Measurements from ENCODE around the gene RALGPS1. TPM values are rescaled to one million over a fixed set of nuclear protein-coding genes. Genes with fewer than 3 reads are reported as not detected.

Gene RALGPS1
- total RNA-seq, 4 donors from 2014 or later: 27.3 to 42.1 (median 39.1) TPM

DNA sequence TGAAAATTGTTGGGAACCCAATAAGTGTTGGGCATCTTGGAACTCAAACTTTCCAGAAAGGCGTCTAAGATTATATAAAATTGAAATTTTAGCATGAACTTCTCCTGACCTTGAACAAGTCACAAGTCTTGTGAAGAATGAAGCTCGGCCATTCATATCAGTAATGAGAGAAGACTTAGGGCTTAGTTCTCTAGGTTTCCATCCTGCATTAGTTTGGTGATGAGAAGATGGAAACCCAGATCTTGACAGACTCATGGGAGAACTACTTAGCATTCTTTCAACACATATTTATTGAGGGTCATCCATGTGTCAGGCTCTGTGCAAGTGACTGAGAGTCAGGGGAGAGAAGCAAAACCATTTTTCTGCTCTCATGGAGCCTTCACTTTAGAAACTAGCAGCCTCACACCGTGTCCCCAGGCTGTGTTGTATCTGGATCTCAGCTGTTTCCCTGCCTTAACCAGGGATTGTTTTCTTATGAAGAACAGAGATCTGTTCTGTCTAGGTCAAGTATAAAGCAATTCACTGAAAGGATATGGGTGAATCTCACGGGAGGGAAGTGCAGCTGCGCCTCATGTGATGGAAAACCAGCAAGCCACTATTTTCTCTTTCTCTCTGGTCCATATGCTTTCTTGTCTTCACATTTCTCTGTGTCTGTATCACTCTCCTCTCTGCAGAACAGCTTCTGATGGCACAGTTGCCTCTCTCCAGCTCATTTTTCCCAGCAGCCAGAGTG, 353.4 kb downstream of the RALGPS1 start:
- Histone ChIP-seq H3K27me3 (no peaks in the 10 kb centered on the region), H3K4me3 (replicated peaks in 1 of 3) (no peak overlapping the region), H3K4me1 (peaks cover 15 to 21% of the 10 kb centered on the region in 2 donors), H3K9me3 (no peaks in the 10 kb centered on the region), H3K36me3 (no peaks in the 10 kb centered on the region), H3K27ac (no peak overlapping the region)
- intact Hi-C loops (cut with DNase I): no loop called here
- WGBS, 2 donors: 77 to 79% methylated on average over 5 of the region's 5 CpGs
- DNase-seq: no peak
- TF ChIP-seq, protein P1, sequence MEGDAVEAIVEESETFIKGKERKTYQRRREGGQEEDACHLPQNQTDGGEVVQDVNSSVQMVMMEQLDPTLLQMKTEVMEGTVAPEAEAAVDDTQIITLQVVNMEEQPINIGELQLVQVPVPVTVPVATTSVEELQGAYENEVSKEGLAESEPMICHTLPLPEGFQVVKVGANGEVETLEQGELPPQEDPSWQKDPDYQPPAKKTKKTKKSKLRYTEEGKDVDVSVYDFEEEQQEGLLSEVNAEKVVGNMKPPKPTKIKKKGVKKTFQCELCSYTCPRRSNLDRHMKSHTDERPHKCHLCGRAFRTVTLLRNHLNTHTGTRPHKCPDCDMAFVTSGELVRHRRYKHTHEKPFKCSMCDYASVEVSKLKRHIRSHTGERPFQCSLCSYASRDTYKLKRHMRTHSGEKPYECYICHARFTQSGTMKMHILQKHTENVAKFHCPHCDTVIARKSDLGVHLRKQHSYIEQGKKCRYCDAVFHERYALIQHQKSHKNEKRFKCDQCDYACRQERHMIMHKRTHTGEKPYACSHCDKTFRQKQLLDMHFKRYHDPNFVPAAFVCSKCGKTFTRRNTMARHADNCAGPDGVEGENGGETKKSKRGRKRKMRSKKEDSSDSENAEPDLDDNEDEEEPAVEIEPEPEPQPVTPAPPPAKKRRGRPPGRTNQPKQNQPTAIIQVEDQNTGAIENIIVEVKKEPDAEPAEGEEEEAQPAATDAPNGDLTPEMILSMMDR (IDR thresholded peaks at IDR 0.05): no peak
- TF ChIP-seq POLR2A (IDR thresholded peaks at IDR 0.05): no peak

DNA sequence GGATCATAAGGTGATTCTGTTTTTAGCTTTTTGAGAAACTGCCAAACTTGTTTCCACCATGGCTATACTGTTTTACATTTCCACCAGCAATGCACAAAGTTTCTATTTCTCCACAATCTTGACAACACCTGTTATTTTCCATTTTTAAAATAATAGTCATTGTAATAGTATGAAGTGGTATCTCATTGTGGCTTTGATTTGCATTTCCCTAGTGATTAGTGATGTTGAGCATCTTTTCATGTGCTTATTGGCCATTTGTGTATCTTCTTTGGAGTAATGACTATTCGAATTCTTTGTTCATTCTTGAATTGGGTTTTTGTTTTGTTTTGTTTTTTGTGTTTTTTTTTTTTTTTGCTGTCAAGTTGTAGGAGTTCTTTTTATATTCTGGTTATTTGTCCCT, 354.9 kb downstream of the RALGPS1 start:
- TF ChIP-seq, protein P1 (IDR thresholded peaks at IDR 0.05): no peak
- no peak for TF ChIP-seq POLR2A (IDR thresholded peaks at IDR 0.05)
- H3K4me3 ChIP-seq (replicated peaks in 1 of 3): no peak overlapping the region
- 90 to 97% methylated on average over 1 of the region's 1 CpG for WGBS, 2 donors
- H3K36me3 ChIP-seq: no peaks in the 10 kb centered on the region
- no peaks in the 10 kb centered on the region for H3K9me3 ChIP-seq
- DNase-seq: no peak
- H3K4me1 ChIP-seq: peaks cover 5 to 6% of the 10 kb centered on the region in 2 donors
- no peak overlapping the region for H3K27ac ChIP-seq
- no peaks in the 10 kb centered on the region for H3K27me3 ChIP-seq
- intact Hi-C loops (cut with DNase I): no loop called here

Other genes with a start within 250 kb of the RALGPS1 start
- gene ZBTB43, start 109.7 kb upstream of the RALGPS1 start, total RNA-seq: 10 to 100 TPM; 12.1 to 25.1 (median 13.5) TPM
- 10 to 100 TPM in 2 of 4 donors, 1 to 10 TPM in 2; 8.6 to 17.1 (median 12.0) TPM for gene ZBTB34, start 54.1 kb upstream of the RALGPS1 start, total RNA-seq
- 10 to 100 TPM in 2 of 4 donors, 1 to 10 TPM in 2; 5.9 to 12.6 (median 8.7) TPM for gene ANGPTL2, start 207.9 kb downstream of the RALGPS1 start, total RNA-seq